HG03095 (cell line): ENCODE data around the gene C11orf52.

ENCODE experiments used
- ATAC-seq: cut with Tn5 transposase; IDR thresholded peaks from one replicate; pipeline ENCODE4 v1.9.1; 2021; ENCODE audit warnings: moderate library complexity; ENCODE audit not compliant: unreplicated experiment

Gene C11orf52

DNA sequence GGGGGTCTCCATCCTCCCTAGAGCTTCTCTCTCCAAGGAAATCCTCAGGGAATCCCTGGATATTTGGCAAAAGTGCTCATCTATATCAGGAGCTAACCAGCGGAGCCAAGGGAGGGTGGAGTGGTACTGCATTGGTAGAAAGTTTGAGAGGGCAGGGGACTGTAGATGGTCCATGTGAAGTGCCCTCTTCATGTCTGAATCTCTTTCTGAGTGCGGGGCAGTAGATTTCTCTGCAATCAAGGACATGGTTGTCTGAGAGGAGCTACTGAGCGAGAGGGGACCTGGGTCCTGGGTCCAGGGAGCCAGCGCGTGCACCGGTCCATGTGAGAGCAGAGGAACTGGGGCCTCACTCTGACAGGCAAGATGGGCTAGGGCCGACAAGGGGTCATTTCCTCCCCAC lies 19.1 kb downstream of the C11orf52 start:
- no peak for ATAC-seq

DNA sequence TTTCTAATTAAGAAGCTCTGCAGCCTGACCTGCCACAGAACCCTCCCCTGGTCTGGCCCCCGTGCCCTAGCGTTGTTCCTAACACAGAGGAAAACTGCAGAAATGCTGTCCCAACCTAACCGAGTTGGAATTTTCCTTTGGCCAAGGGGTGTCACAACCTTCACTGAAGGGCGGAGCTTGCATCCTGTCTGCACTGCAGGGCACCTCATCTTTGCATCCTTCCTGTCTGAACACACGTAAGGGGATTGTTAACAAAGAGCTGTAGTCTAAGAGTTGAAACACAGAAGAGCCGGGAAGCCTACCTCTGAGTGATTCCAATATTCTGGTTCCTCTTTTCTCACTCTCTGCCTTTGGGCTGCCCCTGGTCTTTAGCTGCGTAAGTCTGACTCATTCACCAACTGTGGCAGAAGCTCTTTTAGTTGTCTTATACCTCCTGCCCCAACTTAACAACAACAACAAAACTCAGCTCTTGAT lies 20.0 kb downstream of the C11orf52 start:
- peak; percentile 86 for ATAC-seq

DNA sequence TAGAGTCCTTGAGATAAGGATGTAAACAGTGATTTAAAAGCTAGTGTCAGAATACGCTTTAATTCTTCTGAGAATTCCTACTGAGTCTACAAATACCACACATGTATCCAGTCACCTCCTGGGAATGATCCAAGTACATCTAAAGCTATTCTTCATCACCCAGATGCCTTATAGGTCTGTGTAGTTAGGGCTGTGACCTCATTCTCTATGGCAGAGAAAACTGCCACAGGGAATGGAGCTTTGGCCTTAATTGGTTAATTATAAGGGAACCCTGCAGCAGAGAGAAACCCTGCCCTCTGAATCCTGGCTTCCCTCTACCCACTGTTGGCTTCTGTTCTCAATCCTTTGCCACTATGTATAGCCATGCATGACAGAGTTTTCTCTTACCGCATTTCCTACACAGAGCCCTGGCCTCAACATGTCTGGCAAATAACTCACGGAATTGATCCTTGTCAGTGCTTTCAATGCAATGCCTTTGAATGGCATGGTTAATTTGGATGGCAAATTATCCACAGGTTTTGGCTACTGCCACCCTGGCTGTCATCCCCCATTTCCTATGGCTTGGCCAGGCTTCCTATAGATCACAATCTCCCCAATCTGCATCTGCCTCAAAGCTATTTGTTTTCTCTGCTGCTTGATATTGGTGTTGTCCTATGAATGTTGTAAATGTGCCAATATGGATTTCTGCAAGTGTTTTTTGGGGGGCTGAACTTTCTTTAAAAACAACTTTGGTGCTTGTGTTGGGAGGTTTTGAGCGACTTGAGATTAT lies 21.3 kb downstream of the C11orf52 start:
- no peak for ATAC-seq

DNA sequence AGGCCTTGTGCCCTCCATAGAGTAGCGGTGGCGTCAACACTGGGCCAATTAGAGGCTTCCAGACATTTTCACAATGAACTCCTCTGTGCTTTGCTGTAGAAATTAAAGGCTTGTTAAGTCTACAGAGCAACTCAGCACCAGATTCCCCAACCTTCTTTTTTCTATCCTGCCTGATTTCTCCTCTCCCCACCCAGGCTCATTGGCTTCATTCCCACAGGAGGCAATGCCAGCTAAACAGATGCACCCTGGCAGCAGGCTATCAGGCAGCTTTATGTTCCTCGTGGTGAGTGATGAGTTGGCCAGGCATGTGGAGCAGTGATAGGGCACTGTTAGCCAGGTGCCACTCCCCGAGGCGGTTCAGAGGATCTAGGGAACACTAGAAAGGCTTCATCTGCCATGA lies 23.2 kb downstream of the C11orf52 start:
- no peak for ATAC-seq

DNA sequence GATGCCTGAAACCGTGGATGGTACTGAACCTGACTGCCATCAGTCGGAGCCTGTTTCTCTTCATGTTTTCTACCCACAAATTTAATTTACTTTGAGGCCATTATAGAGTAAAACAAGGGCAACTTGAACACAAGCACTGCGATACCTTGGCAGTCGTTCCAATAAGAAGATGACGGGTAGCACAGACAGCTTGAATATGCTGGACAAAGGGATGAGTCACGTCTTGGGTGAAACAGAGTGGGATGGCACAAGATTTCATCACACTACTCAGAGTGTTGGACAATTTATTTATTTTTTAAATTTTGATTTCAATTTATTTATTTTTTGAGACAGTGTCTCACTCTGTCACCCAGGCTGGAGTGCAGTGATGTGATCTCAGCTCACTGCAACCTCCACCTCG lies 24.1 kb downstream of the C11orf52 start:
- no peak for ATAC-seq

DNA sequence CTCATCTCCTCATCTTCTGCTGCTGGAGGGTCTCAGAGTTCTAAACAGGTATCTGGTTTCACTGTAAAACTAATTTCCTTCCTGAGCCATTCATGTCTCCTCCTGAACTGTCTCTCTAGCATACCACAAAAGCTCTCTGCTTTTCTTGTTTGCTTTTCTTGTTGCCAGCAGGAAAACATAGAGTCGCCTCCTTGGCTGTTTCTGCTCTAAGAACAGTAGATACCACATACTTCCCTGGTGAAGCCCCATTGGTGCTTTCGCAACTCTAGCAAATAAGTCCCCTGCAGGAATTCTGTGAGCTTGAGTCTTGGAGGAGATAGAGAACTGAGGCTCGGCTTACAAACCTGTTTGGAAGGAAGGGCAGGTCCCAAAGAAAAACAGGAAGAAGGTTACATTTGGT lies 25.4 kb downstream of the C11orf52 start:
- no peak for ATAC-seq

DNA sequence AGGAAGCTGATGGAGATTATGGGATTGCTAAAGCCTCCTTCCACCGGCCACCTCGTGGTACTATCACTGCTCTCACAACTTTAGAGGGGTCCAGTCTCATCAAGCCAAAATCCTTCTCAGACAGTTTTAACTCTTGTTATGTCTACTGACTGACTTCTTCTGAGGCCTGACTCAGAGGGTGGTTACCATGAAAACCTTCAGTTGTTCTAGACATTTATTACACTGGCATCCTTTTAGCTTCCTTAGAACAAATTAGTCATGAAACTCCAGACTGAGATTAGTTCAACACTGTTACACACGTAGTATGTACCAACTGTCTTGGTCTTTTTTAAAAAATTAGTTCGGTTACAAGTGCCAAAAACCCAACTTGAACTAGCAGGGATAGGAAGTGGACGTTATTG lies 25.9 kb downstream of the C11orf52 start:
- no peak for ATAC-seq

DNA sequence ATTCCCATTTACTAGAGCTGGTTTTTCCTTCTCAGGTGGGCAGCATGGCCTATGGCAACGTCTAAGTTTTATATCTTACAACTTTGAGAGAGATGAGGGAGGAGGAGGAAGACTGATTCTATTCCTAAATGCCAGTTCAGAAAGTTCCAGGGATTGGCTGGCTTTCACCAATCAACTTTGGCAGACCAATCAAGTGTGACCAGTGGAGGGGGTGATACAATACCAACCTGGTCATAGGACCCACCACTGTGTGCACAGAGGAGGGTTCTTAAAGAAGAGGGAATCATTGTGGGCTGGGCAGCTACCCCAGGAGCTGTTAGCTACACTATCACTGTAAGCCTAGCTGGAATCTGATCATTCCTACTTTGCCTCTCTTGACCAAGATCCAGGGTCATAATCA lies 26.5 kb downstream of the C11orf52 start:
- no peak for ATAC-seq

DNA sequence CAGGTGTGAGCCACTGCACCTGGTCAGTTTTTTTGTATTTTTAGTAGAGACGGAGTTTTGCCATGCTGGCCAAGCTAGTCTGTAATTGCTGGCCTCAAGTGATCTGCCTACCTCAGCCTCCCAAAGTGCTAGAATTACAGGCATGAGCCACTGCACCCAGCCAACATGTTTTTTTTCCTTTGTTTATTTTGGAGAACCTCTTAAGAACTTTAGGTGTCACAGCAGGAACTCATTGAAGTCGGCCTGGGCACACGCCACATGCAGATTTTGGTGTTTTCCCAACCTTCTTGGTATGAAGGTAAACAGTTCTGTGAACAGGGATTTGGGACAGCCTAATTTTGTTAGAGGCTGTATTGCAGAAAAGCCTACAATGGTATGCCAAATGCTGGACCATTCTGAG lies 27.8 kb downstream of the C11orf52 start:
- no peak for ATAC-seq

DNA sequence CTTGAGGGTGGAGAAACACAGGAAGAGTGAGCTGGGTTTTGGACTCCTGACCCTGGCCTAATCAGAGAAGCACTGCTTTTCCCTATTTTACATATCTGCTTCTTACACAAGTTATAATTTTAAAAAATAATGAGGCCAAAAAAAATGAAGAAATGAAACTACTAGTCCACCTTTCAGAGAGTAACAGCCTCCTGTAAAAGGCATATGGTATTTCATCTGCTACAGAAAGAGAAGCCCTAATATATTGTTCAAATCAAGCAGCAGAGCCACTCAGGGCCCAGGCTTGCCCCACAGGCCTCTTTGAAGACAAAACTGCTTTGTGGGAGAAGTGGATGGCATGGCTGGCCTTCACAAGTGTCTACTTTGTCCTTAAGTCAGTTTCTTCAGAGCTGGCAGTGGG lies 28.4 kb downstream of the C11orf52 start:
- ATAC-seq, result peak; percentile 63

DNA sequence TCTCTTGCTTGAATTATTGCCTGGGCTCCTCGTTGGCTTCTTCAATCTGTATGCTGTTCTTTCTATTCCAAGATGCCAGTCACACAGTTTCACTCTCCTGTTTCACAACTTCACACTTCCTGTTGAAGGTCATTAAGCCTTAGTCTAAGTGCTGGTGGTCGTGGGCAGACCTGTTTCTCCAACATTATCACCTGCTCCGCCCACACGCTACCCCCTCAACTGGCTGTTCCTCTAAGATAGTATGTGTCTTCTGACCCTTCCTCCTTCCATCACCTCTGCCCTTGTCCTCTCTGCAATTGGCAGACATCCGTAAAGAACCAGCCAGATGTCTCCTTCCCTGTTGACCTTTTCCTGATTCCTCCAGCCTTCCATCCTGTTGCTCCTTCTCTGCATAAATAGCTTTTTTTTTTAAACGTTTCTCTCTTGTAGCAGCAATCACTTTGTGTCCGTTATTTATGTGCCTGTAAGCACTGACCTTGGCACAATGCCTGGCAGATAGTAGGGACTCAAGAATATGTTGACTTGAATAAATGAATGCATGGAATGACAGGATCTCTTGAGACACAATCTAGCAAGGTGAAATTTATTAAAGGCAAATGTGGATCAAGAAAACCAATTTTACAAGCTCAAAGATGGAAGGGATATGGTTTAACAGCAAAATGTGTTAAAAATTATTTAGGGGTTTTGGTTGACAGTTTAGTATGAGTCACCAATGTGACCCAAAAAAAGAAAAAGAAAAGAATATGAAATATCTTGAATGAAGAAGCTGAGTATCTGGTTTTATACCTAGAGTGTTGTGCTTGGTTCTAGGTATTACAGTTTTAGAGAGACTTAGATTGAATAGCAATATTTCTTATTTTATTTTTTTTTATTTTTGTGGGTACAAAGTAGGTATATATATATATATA lies 31.1 kb downstream of the C11orf52 start:
- ATAC-seq, result no peak

DNA sequence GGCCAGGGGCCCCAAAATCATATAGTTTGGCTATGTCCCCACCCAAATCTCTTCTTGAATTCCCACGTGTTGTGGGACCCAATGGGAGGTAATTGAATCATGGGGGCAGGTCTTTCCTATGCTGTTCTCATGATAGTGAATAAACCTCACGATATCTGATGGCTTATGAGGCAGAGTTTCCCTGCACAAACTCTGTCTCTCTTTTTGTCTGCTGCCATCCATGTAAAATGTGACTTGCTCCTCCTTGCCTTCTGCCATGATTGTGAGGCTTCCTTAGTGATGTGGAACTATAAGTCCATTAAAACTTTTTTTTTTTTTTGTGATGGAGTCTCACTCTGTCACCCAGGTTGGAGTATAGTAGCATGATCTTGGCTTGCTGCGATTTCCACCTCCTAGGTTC lies 32.9 kb downstream of the C11orf52 start:
- no peak for ATAC-seq

DNA sequence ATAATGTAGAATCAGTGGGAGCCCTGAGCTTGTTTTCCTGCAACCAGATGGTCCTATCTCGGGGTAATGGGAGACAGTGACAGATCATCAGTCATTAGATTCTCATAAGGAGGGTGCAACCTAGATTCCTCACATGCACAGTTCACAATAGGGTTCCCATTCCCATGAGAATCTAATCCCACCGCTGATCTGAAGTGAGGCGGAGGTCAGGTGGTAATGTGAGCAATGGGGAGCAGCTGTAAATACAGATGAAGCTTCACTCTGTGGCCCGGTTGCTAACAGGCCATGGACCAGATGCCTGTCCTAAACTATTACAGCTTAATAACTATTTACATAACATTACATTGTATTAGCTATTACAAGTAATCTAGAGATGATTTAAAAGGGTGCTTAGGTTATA lies 35.4 kb downstream of the C11orf52 start:
- no peak for ATAC-seq

DNA sequence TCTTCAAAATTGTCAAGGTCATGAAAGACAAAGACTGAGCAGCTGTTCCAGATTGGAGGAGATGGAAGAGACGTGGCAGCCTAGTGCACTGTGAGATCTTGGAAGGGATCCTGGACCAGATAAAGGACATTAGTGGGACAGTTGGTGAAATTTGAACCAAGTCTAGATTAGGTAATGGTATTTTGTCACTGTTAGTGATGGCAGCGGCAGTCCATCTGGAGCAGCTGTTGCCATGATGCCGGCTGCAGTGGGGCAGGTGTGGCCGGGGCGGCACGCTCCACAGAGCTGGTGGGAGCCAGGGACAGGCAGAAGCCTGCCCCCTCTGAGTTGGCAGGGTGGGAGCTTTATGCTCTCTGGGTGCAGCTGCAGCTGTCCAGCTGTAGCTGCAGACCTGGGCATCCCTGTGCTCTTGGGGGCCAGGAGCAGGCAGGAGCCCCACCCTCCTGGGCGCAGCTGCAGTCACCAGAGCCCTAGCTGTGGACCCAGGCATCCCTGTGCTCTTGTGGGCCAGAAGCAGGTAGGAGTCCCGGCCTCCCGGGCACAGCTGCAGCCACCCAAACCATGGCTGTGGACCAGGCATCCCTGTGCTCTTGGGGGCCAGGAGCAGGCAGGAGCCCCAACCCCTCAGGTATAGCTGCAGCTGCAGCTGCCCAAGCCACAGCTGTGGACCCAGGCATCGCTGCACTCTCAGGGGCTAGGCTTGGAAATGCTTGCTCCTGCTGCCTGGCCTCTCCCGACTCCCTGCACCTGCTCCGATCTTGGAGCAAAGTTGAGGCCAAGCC lies 39.1 kb downstream of the C11orf52 start:
- no peak for ATAC-seq

DNA sequence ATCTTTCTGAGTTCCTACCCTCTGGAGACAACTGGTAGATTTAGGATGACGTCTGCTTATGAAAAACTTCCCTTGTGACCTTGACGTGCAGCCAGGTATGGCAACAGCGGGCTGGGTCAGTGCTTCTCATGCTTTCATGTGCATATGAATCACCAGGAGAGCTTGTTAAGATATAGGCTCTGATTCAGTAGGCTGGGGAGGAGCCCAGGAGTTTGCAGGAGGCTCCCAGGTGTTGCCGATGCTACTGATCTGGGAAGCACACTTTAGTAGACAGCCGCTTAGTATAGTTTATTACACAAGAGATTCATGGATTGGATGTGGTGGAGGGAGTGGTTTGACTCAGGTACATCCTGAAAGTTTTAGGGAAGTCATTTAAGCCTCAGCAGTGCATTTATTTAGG lies 42.2 kb downstream of the C11orf52 start:
- no peak for ATAC-seq

DNA sequence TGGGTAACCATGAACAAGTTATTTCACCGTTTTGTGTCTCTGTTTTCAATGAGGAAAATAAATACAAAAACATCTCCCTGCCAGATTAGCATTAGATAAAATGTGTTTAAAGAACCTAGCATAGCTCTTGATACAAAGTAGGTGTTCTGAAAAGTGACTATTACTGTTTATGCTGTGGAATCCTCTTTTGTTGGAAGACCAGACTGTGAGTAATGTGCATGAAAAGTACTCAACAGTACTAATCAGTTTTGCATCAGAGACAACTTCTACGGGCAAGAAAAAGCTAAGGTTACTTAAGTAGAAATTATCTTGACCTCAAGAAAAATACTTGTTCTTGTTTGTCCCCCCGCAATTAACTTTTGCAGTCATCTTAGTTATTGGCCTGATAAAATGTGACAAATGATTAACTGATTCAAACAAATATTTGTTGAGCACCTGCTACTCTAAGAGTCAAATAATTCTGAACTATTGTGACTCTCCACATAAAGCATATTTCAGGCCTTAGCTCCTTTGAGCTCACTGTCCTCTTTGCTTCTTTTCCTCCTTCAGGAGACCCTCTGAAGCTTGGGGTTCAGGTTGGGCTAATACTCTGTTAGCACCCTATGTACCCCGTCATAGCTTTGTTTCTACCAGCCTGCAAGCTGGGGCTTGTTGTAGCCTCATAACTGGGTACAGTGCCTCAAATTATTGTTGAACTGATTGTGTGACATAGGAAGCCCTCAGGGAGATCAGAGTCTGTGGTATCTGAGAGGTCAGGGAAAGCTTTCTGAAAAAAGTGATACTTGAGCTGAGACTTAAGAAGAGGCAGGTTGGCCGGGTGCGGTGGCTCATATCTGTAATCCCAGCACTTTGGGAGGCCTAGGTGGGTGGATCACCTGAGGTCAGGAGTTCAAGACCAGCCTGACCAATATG lies 42.9 kb downstream of the C11orf52 start:
- ATAC-seq, result no peak

DNA sequence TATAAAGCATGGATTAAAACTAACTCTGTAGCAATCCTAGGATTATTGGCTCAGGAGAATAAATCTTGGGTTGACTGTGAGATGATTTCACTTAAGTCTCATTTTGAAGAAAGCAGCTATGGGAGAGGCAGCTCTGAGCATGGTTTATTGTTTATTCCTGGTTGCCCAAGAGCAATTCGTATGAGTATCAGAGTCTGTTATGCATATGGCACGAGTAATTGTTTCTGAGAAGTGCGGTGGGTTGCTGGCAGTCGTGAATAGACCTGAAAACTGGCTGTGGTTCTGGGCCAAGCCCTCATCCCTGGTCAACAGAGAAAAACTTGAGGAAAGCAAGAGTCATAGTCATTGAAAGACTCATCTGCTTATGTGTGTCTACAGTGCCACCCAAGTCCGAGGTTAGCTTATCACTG lies 45.2 kb downstream of the C11orf52 start:
- ATAC-seq, result no peak

DNA sequence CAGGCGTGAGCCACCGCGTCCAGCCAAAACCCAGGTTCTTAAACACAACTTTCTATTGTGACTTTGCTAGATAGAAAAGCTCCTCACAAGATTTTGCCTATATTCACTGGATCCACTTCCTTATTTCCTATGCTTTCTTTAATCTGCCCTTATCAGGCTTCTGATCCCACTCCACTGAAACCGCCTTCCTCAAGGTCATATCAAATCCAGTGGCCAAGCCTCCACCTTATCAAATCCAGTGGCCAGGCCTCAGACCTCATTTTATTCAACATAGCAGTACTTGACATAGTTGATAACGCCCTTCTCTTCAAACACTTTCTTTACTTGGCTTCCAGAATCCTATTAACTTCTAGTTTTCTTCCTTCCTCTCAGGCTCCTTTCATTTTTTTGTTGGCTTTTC lies 48.0 kb downstream of the C11orf52 start:
- ATAC-seq, result no peak

DNA sequence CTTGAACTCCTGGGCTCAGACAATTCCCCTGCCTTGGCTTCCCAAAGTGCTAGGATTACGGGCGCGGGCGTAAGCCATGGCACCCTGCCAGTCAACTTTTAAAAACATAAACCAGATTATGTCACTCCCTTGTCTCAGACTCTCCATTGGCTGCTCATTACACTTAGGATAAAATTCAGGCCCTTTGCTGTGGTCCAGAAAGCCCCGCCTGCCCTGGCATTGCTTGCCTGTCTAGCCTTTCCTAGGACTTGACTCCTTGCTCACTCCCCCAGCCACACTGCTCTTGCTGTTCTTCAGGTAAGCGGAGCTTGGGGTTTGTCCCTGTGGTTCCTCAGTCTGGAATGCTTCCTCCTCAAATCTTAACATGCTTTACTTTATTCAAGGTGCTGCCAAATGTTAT lies 48.9 kb downstream of the C11orf52 start:
- no peak for ATAC-seq

DNA sequence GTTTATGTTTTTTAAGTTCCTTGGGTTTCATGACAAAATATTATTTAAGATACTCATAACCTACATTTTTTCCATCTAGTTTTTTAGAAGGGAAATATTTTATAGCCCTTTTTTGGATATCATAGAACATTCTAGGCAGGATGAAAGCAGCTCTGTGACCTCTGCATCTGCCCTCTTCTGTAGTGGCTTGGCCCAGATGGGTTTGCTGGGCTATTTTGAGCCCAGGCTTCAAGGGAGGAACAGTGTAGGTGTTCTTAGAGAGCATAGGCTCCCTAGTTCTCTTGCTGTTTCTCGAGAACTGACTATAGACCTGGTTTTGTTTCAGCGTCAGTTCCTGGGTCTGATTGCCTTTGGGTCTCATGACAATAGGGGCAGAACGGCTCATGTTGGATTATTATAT lies 50.6 kb downstream of the C11orf52 start:
- no peak for ATAC-seq
